Embryonic facial prominence (tissue), 1 donor: Measurements from ENCODE around the gene ALG8.
A peak's percentile ranks its signal among the peaks of the same experiment; 100 is the strongest.

ENCODE experiments used
- DNase-seq: peaks from one replicate; pipeline ENCODE4 v3.0.0-alpha.2; 2016; ENCODE audit errors: extremely low spot score

Gene ALG8

DNA sequence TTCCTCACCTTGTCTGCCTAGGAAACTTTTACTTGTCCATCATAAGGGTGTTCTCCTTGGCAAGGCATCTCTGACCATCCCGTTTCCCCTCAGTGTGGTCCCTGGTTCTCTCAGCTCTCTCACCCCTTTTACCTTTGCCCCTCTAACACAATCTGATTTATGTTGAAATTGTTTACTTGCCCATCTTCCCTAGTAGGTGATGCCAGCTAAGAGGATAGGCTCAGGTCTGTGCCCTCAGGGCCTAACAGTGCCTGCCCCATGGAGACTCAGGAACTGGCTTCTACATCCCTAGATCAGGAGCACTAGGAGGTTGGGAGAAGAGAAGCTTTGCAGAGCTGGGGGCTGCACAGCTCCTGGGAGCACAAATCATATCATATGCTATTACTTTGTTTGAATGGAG is 21.1 kb upstream of the ALG8 start:
- no peak for DNase-seq

DNA sequence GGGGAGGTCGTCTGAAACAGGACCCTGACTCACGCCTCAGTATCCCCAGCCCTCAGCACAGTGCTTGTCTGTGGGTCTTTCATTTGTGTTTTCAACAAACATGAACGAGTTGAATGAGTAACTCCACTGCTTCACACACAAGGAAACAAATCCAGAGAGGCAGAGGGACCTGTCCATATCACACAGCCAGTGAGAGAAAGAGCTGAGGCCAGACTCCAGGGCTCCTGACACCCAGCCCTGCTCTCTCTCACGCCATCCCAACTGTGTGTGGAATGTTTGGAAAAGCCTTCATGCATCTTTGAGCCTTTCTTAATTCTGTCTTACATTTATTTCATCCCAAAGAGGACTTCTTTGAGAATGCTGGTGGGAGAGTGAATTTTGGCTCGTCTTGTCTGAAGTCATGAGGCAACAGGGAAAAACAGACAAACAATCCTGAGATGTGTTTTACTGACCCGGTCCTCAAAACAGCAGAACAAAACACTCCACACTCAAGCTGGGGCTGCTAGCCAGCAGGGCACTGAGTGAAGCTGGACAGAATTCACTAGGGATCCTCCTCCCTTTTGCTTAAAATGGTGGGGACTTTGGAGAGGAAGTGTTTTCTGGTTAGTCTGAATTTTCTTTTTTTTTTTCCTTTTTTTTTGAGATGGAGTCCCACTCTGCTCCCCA is 19.7 kb upstream of the ALG8 start:
- DNase-seq: no peak

DNA sequence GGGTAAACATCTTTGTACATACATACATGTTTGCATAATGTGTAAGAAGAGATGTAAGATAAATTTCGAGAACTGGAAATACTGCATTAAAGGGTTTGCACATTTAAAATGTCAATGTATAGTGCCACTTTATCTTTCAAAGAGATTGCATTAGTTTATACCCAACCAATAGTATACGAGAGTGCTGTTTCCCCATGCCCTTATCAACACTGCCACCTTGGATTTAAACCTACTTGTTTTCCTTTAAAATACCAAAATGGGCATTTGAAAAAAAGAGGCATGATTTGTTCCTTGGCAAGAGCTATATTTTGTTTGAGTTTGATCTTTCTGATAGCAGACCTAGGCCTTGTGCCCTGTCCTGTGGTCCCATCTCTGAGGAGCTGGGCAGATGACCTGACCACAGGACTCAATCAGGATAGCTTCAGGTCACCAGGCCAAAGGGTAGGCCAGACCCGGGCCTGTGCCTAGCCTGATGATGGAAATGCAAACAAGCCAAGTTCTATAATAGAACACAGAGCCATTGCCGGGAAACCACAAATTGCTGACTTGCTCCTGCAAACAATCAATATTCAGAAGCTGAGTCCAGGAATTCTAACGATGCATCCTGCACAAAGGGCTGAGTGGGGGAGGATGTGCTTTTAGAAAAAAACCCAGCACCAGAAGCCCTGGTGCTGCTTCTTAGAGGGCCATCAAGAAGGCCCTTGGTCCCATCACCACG is 16.9 kb upstream of the ALG8 start:
- DNase-seq: no peak

DNA sequence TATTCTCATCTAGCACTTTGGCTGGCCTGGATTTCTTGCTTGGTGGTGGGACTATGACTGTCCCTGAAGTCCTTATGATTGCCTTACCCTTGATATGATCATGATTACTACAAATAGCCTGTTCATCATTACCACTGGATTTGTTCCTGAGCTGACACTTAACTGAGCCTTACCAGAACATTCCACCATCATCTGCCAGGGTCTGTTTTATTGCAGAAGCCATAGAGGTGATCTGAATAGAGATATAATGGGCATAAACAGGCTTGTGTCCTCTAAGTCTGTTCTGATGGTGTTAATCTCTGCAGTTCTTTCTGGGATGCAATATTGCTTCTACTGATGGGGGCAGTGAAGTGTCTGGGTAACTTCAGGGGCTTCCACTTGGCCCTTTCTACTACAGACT is 12.4 kb upstream of the ALG8 start:
- no peak for DNase-seq

DNA sequence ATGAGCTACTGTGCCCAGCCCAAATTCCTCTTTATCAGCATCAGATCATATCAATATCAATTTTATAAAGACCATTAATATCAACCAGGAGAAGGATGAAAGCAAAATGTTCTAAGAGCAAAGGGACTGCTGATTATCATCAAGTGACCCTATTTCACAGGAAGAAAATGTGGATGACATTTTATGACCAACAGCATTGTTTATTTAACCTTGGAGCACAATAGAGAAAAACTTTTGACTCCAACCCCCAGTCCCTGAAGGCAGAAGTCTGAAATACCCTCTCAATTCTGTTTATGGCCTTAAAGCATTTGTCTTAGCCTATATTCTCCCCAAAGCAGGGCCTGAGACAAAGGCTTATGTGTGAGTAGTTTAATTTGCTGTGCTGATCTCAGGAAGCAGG is 11.3 kb upstream of the ALG8 start:
- DNase-seq: no peak

DNA sequence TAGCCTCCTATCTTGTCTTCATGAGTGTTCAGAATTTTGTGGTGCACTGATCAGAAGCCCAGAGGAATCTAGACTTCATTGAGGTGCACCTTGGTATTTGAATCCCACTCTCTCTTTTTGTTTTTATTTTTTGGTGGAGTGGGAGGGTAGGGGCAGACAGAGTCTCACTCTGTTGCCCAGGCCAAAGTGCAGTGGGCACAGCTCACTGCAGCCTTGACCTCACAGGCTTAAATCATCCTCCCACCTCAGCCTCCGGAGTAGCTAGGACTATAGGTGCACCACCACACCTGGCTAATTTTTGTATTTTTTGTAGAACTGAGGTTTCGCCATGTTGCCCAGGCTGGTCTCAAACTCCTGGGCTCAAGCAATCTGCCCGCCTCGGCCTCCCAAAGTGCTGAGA is 10.9 kb upstream of the ALG8 start:
- DNase-seq: no peak

DNA sequence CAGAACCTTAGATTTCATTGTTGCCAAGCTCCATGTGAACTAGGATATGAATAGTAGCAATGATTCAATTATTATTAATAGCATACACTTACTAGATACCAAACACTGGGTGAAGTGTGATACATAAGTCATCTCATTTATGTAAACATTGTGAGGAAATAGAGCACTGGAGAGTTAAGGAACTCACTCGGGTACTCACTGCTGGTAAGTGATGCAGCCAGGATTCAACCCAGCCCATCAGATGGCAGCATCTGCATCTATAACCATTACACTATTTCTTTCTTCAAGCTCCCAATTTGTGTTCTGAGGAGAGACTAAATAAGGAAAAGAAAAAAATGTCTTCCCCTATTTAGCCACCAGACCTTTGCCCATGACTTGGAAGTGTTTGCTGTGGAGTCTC is 10.2 kb upstream of the ALG8 start:
- no peak for DNase-seq

DNA sequence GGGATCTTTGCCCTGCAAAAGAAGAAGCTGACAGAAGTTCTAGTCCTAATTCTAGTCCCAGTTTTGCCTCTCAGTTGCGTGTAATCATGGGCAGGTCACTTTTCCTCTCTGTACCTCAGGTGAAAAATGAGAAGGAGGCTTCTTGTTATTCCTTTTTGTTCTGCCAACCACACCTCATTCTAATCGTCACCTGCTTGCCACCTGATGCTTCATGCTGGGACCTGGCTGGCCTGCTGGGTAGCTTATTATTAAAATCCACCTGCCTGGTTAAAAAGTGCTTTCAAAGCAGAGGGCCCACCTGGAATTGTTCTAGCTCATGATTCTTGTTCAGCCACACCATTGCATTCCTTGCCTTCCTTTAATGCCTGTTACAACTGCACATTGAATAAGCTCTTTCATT is 8.4 kb upstream of the ALG8 start:
- DNase-seq: no peak

DNA sequence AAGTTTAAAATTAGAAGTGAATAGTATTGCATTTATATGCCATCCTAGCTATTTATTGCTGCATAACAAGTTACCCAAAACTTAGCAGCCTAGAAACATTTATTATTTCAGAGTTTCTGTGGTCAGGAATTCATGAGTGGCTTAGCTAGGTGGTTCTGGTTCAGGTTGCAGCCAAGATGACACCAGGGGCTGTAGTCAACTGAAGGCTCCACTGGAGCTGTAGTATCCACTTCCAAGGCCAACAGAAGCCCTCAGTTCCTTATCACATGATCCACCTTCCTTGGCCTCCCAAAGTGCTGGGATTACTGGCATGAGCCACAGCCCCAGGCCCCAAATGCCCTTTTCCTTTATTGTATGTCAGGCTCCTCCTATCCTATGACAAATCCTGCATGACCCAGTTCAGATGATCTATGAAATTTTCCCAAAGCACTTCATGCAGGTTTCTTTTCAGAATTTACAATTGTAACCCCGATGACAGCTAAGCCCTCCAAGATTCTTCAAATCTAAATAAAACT is 6.1 kb upstream of the ALG8 start:
- DNase-seq: no peak

DNA sequence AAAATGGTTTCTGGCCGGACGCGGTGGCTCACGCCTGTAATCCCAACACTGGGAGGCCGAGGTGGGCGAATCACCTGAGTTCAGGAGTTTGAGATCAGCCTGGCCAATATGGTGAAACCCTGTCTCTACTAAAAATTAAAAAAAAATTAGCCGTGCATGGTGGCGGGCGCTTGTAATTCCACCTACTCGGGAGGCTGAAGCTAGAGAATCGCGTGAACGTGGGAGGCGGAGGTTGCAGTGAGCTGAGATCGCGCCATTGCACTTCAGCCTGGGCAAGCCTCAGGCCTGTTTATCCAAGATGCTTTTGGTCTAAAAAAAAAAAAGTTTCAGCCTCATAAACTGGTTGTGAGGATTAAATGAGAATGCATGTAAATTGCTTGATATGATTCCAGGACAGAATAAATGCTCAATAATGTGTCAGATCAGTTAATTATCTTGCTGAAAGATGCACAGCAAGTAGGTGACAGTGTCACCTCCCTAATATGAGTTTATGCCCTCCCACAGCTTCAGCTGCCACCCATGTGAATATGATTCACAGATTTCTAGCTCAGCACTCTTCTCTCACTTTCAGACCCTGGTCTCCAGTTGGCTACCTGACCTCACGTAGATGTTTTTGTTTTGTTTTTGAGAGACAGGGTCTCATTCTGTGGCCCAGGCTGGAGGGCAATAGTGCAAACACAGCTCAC is 1.1 kb upstream of the ALG8 start:
- no peak for DNase-seq

DNA sequence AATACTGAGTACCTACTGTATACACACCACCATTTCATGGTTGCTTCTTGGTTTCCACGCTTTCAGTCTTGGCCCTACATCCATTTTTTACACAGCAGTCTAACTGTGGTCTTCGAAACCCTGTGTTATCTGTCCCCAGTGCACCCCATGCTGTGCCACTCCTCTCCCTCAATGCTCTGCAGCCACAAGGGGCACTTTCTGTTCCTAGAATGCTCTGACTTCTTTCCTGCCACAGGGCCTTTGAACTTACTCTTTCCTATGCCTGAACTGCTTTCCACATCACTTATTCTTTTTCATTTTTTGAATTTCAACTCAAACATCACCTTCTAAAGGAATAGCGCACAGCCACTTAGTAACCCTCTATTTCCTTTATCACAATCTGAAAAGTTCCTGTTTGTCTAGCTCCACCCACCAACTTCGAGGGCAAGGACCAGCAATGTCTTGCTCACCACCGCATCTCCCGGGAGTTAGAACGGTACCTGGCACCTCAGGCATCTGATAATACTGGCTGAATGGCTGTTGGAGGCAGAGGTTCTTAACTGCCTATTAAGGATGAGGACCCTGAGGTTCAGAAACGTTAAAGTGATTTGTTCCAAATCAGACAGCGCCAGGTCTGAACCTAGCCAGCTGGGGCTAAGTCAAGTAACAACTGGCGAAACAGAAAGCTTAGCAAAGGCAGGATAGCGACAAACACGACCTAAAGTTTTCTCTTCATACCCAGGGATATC is 568 bp downstream of the ALG8 start:
- no peak for DNase-seq

DNA sequence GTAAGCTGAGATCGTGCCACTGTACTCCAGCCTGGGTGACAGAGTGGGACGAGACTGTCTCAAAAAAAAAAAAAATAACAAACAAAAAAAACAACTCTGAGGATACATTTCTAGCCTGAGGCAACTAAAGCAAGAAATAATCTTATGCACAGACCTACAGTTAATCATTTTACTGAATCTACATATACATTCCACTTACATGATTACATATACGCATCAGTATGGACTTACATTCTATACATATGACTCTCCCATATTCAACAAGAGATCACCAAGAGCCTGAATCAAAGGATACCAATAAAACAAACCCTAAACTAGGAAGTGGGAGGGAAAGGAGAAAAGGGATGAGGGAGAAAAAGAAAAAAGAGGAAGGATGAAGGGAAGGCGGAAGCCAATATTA is 1.1 kb downstream of the ALG8 start:
- DNase-seq: no peak

DNA sequence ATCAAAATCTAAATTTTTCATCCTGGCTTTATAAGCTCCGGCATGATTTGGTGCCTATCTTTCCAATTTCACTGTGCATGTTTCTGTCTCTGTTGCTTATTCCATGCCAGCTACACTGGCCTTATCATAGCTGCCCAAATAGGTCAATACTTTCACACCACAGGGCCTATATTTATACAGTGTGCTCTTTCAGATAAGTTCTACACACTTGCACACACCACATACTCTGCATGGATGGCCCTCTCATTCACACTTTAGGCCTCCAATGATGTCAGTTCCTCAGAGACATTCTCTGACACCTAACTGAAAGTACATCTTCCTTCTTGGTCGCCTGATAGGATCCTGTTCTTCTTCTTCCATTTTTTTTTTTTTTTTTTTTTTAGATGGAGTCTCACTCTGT is 7.0 kb downstream of the ALG8 start:
- DNase-seq: no peak

DNA sequence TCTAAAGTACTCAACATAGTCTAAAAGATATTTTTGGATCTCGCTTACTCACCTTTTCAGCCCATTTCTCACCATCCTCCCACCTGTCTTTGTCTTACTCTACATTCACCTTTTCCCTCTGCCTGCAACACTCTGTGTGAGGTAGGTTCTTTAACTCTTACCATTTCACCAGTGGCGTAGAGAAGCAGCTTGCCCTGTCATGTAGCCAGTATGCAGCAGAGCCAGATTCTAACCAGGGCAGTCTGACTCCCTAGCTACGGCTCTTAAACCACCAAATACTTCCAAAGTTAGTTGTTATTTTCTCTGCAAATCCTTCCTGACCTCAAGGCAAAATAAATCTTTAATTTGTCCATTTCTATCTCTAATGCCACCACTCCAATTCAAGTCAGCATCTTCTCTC is 7.5 kb downstream of the ALG8 start:
- DNase-seq: no peak

DNA sequence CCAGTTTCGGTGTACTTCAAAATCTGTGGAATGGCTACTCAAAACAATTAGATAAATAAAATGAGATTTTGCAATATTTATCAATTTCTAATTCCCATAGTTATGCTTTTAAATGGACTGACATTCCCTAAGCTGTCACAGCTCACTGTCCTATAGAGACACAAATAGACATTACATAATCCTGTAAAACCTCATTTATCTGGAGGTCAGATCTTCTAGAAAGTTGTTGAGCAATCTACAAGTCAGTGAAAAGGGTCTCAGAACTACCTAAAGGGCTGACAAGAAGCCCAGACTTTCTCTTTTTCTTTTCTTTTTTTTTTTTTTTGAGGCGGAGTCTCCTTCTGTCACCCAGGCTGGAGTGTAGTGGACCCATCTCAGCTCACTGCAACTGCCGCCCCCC is 12.0 kb downstream of the ALG8 start:
- DNase-seq: no peak

DNA sequence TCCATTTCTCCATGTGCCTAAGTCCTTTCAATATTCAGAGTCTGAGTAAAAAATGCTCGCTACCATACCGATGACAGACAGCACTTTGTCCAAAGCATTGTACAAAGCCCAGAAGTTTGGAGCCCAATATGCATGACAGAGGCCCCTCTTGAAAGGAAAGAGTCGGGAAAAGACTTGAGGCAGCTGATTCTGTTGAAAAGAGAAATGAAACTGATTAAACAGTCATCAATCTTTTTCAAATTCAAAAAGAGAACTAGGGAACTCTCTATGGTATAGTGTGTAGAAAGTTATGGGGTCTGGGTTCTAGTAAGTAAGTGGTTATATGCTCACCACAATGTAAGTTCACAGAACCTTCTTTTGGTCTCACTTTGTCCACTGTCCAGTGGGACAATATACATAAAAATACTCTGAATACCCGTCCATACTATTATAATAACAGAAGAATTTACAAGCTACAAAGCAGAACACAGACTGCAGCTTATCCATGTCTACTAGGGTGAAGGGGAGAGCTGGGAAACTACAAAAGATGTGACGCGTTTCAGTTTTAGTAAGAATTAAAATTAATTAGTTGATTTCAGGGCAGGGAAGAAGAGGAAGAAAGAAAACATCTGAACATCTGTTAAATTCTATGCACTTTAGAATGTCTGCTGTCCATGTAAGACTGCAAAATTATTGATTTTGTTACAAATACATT is 26.7 kb downstream of the ALG8 start:
- DNase-seq: no peak

DNA sequence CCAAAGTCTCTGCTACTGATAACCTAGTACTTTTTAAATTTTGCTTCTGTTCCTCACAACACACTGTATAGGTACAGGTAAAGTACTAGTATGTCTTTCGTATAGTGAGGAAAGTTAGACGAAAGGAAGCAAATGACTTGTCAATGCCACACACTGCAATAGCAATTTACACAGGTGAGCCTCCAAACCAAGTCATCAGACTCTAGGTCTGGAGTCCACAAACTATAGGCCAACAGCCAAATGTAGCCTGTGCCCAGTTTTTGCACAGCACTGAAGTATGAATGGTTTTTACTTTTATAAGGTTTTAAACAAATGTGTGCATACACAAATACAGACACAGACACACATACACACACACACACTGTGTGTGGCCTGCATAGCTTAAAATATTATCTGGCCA is 28.1 kb downstream of the ALG8 start:
- no peak for DNase-seq

DNA sequence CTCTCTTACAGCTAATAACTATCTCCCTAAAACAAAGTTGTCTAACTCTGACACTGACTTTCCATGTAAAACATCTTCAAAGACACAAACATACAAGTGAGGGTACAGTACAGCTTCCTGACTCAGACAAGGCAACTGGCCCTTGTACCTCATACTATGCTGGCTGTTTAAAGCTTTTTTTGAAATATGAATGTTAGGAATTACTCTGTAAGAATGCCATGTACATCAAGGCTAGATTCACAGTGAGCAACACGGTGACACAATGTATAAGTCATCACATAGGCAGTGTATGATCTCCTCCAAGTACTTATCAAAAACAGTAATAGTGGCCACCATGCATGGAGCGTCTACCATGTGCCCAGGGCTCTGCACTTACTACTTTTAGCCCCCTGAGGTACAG is 28.6 kb downstream of the ALG8 start:
- no peak for DNase-seq

DNA sequence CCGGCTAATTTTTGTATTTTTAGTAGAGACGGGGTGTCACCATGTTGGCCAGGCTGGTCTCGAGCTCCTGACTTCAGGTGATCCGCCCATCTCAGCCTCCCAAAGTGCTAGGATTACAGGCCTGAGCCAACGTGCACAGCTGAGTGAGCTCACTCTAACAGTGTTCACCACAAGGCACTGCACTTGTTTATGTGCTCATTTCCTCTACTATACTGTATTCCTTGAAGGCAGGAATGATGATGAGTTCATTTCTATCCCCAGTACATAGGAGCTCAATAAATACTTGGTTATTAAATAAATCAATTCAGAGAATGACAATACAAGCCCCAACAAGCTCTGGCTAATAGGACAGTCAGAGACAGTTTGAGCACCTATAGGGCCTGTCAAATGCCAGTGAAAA is 29.1 kb downstream of the ALG8 start:
- no peak for DNase-seq

DNA sequence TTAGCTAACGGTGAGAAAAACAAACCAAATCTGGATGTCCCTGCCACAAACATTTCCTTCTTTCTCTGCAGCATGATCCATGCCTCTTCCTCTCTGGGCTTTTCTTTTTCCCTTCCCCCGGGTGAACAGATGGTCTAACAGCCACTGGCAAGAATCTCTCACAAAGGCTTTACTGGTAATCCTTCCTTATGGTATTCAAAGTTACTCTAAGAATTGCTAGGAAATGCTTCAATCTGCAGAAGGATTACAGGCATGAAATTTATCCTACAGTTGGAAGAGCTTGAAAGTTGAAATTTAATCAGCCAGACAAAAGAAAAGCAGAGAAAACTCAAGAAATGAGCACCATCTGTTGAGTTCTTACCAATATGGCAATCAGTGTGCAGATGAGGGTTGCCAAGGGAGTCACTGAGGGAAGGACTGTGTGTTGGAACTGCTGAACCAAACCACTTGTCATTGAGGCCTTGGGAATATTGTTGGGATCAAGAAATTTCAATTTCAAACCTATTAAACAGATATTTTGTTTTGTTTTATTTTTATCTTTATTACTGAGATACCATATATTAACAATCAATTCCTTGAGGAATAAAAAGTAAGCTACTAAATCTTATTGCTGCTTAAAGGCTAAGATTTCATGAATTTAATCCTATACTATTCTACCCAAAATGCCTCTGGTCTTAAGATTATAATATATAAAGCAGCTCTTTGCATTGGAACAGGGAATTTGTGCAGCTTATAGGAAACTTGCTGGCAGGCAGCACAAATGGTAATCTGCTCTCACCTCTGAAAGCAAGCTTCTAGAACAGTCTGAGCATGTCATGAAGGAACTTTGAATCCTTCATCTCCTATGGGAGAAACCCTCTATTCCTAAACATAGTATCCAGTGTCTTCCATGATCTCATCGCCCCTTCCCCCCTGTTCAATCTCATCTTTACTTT is 30.1 kb downstream of the ALG8 start:
- DNase-seq: peak; percentile 20
